Sigmoid colon (tissue), 7 donors: ENCODE data around the gene ACO2. TPM values are rescaled to one million over a fixed set of nuclear protein-coding genes. Genes with fewer than 3 reads are reported as not detected.

Source experiments
- DNase-seq: peaks from one replicate; pipeline ENCODE4 v3.0.0-alpha.2; 2019
- H3K27ac ChIP-seq, 4 donors: fragments of 200-600 bp; sonication (generic); one replicate each; pipeline ENCODE4 v1.5.1; 2016 to 2019; ENCODE audit warnings: mild to moderate bottlenecking in 1 of 4
- H3K27me3 ChIP-seq, 3 donors: fragments of 200-600 bp; sonication (generic); one replicate each; pipeline ENCODE4 v1.5.1; 2019; ENCODE audit warnings: mild to moderate bottlenecking in 1 of 3
- H3K36me3 ChIP-seq, 4 donors: fragments of 200-600 bp; sonication (generic); one replicate each; pipeline ENCODE4 v1.5.1; 2016 to 2019
- H3K4me1 ChIP-seq, 4 donors: fragments of 200-600 bp; sonication (generic); one replicate each; pipeline ENCODE4 v1.5.1; 2017 to 2019
- H3K4me3 ChIP-seq, 4 donors: fragments of 200-600 bp; sonication (generic); one replicate each; pipeline ENCODE4 v1.5.1; 2017 to 2019; ENCODE audit warnings: mild to moderate bottlenecking in 2 of 4, moderate library complexity in 1 of 4
- H3K9me3 ChIP-seq, 4 donors: fragments of 200-600 bp in 3 of 4; sonication (generic) in 3 of 4; one replicate each; pipeline versions ENCODE4 v1.5.1 to v1.6.1; 2013 to 2019
- EP300 ChIP-seq, 4 donors: sonication (generic); formaldehyde crosslinking; IDR thresholded peaks; one replicate each; pipeline ENCODE4 v1.6.1; 2017; ENCODE audit warnings: antibody characterized with exemption in 4 of 4
- POLR2A ChIP-seq, 2 donors: fragments of 450-650 bp; IDR thresholded peaks; one replicate each; pipeline ENCODE4 v1.6.1; 2016; ENCODE audit warnings: antibody characterized with exemption in 2 of 2, mild to moderate bottlenecking in 2 of 2, moderate library complexity in 2 of 2
- POLR2AphosphoS5 ChIP-seq, 4 donors: sonication (generic); formaldehyde crosslinking; IDR thresholded peaks; one replicate each; pipeline ENCODE4 v1.6.1; 2017; ENCODE audit warnings: antibody characterized with exemption in 4 of 4
- WGBS, 2 donors: extraction: QIAGEN DNeasy Blood & Tissue Kit; methylation state at CpG; one replicate each; pipeline ENCODE4 v1.1.7; 2013; 5-methylcytosine and 5-hydroxymethylcytosine counted together
- intact Hi-C: fragments of 100-400 bp; cut with DNase I; formaldehyde crosslinking; loops from one replicate; pipeline ENCODE4 v1.15.1; 2023
- polyA plus RNA-seq, 3 donors: library from polyadenylated mRNA; stranded (reverse); fragments of 200-250 nt; gene quantifications; one replicate each; pipeline ENCODE4 v1.2.3, GENCODE V29; 2013
- total RNA-seq, 4 donors: library from RNA; depleted of rRNA; stranded (reverse); fragments of >200 nt; gene quantifications; one replicate each; pipeline ENCODE4 v1.1.0, GENCODE V29; 2016
- TF ChIP-seq, protein P1 (sequence below), 4 experiments: fragments of 450-650 bp in 3 of 4; fragments of 200-600 bp in 1 of 4; IDR thresholded peaks; one replicate each; pipeline ENCODE4 v1.5.1; 2016 to 2019; ENCODE audit warnings: antibody characterized with exemption in 4 of 4, mild to moderate bottlenecking in 3 of 4, moderate library complexity in 2 of 4
- donor health status: healthy with polysubstance abuse.
- donor health status: Bipolar disorder and iron deficiency.
- donor health status: healthy.

Gene ACO2
- total and polyA plus RNA-seq, 7 donors = 67.3 to 157 (median 90.3) TPM

DNA sequence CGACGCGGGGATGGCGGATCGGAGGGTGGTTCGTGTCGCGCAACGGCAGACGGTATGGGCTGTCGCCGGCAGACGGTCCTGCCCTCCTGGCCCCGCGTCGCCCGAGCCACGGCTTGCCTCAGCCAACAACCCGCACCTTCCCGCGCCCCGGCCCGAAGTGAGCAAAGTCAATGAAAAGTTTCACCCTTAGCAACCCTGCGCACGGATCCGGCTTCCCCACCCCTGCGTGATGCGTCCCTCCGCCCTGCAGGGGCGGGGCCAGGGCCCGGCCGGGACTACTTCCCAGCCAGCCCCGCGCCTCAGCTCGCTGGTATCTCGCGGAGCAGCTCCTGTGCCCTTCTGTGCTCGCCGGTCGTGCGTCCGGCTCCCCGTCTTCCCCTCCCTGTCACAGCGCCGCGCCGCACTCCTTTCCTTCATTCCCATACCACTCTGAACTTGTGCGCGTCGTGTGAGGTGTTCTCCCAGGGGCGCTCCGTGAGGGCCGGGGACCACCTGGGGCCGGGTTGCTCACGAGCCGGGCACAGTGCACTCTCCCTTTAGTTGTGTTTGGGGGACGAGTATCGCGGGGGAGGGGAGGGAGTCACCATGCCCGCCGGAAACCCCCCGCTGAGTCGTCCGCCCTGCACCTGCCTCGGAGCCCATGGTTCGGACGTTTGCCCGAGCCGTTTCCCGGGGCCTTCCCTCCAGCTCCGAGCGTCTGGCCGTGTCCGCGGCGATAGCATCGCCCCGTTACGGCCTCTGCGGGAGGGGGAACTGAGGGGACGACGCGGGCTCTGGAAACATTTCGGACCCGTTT lies 22.1 kb upstream of the ACO2 start, which contains the start of gene TOB2:
Gene TOB2, minus strand, starts transcription at position 163 of the 796 bp plus-strand sequence. CDS start 9,456 bp downstream, outside the sequence.
- DNase-seq = peak; percentile 98
- intact Hi-C loops = loop anchor here (1.0 to 2.0 kb wide), 3 partner anchors 22 to 66 kb away; partner anchors contain the start of genes ACO2 and TEF
- Histone ChIP-seq H3K4me1 (peaks cover 0 to 30% (median 23%) of the 10 kb centered on the region in 4 donors), H3K9me3 (no peaks in the 10 kb centered on the region), H3K27me3 (no peaks in the 10 kb centered on the region), H3K36me3 (peaks cover 0 to 13% (median 3%) of the 10 kb centered on the region in 4 donors), H3K27ac (peak within 1 kb of the TSS; percentile 97 to 99 (median 98)), H3K4me3 (peak within 1 kb of the TSS; percentile 89 to 99 (median 98))
- WGBS, 2 donors = 0% methylated on average over 85 of the region's 85 CpGs
- TF ChIP-seq EP300 (IDR thresholded peaks at IDR 0.05) = peak in 2 of 4 donors; percentile 48 to 88
- TF ChIP-seq, protein P1, sequence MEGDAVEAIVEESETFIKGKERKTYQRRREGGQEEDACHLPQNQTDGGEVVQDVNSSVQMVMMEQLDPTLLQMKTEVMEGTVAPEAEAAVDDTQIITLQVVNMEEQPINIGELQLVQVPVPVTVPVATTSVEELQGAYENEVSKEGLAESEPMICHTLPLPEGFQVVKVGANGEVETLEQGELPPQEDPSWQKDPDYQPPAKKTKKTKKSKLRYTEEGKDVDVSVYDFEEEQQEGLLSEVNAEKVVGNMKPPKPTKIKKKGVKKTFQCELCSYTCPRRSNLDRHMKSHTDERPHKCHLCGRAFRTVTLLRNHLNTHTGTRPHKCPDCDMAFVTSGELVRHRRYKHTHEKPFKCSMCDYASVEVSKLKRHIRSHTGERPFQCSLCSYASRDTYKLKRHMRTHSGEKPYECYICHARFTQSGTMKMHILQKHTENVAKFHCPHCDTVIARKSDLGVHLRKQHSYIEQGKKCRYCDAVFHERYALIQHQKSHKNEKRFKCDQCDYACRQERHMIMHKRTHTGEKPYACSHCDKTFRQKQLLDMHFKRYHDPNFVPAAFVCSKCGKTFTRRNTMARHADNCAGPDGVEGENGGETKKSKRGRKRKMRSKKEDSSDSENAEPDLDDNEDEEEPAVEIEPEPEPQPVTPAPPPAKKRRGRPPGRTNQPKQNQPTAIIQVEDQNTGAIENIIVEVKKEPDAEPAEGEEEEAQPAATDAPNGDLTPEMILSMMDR (IDR thresholded peaks at IDR 0.05) = no peak
- TF ChIP-seq POLR2AphosphoS5 (IDR thresholded peaks at IDR 0.05) = peak; percentile 100
- TF ChIP-seq POLR2A (IDR thresholded peaks at IDR 0.05) = peak; percentile 100

DNA sequence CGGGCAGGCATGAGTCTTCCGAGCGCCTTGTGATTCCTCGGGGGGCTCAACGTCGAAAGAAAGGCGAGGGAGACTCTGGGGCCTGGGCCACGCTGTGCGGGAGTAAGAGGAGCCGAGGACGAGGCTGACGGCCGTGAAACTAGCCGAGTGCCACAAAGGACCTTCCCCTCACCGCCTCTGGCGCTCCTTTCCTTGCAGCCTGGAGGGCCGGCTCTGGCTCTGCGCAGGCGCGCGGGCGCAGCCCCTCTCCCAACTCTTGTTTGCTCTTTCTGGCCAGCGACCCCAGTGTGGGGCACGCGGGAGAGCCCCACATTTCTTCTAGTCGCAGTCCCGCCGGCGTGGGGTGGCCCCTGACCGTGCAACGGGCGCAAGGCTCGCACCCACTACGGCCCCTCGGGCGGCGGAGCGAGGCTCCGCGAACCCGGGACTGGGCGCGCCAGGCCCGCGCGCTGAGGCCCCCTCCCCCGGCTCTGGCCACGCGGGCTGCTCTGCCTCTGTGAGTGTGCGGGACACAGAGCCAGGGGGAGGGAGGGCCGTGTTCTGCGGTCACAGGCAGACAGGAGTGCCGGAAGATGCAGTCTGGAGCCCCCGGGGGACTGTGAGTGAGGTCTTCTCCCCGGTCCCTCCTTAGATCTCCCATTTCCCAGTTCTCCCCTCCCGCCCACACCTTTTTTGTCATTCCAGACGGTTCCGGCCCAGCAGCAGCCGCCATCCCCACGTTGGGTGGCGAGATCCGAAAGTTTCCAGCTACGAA lies 21.3 kb upstream of the ACO2 start:
- peaks cover 0 to 6% (median under 1%) of the 10 kb centered on the region in 4 donors for H3K36me3 ChIP-seq
- peaks cover 0 to 23% (median 18%) of the 10 kb centered on the region in 4 donors for H3K4me1 ChIP-seq
- peak overlapping the region; percentile 97 to 99 (median 98) for H3K27ac ChIP-seq
- H3K9me3 ChIP-seq = no peaks in the 10 kb centered on the region
- no peaks in the 10 kb centered on the region for H3K27me3 ChIP-seq
- DNase-seq = peak; percentile 89
- 0 to 1% methylated on average over 63 of the region's 63 CpGs for whole genome bisulfite sequencing, 2 donors
- TF ChIP-seq POLR2AphosphoS5 (IDR thresholded peaks at IDR 0.05) (peak in 2 of 4 donors; percentile 31 to 72), POLR2A (IDR thresholded peaks at IDR 0.05) (no peak)
- intact Hi-C loops = loop anchor here (1.0 to 2.0 kb wide), 2 partner anchors 45 to 66 kb away; partner anchors contain the start of gene TEF
- peak overlapping the region; percentile 89 to 99 (median 98) for H3K4me3 ChIP-seq

- TF ChIP-seq POLR2AphosphoS5 (IDR thresholded peaks at IDR 0.05) = peak; percentile 97 to 99 (median 97)
- TF ChIP-seq, protein P1 (IDR thresholded peaks at IDR 0.05) = no peak
- TF ChIP-seq POLR2A (IDR thresholded peaks at IDR 0.05) = peak; percentile 87 to 97
- peak; percentile 69 to 92 (median 78) for TF ChIP-seq EP300 (IDR thresholded peaks at IDR 0.05)
- peaks cover 0 to 1% (median 0%) of the 10 kb centered on the region in 4 donors for H3K36me3 ChIP-seq
- H3K4me1 ChIP-seq = peaks cover 0 to 16% (median 12%) of the 10 kb centered on the region in 4 donors
- H3K27me3 ChIP-seq = no peaks in the 10 kb centered on the region
- peak overlapping the region; percentile 89 to 99 (median 98) for H3K4me3 ChIP-seq
- intact Hi-C loops = no loop called here
- peak; percentile 99 for DNase-seq
- 0 to 1% methylated on average over 28 of the region's 28 CpGs for WGBS, 2 donors
- peak overlapping the region; percentile 97 to 99 (median 98) for H3K27ac ChIP-seq
- H3K9me3 ChIP-seq = no peaks in the 10 kb centered on the region
Observed at GRCh38 chr22:41448189-41448808, 20.6 kb upstream of the ACO2 start.

DNA sequence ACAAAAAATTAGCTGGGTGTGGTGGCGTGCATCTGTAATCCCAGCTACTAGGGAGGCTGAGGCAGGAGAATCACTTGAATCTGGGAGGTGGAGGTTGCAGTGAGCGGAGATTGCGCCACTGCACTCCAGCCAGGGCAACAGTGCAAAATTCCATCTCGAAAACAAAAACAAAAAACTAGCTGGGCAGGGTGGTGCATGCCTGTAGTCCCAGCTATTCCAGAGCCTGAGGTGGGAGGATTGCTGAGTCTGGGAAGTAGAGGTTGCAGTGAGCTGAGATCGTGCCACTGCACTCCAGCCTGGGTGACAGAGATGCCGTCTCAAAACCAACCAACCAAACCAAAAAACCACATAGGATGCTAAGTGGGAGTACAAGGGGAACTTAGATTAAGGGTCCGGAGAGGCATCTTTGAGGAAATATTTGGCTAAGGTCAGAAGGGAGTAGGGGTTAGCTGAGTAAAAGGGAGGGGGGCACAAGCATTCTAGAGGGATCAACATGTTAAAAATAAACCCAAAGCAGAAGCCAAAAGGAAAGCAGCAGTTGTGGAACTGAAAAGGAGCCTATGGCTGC lies 10.7 kb upstream of the ACO2 start:
- no peak overlapping the region for H3K27ac ChIP-seq
- no peak for DNase-seq

More for the DNA sequence above, 10.7 kb upstream of the ACO2 start:
- H3K4me3 ChIP-seq = no peak overlapping the region
- TF ChIP-seq POLR2AphosphoS5 (IDR thresholded peaks at IDR 0.05) (no peak), EP300 (IDR thresholded peaks at IDR 0.05) (no peak), POLR2A (IDR thresholded peaks at IDR 0.05) (no peak)
- TF ChIP-seq, protein P1 (IDR thresholded peaks at IDR 0.05) = no peak
- H3K36me3 ChIP-seq = peaks cover 12 to 55% (median 27%) of the 10 kb centered on the region in 4 donors
- peaks cover 0 to 4% (median 0%) of the 10 kb centered on the region in 4 donors for H3K4me1 ChIP-seq
- intact Hi-C loops = no loop called here
- no peaks in the 10 kb centered on the region for H3K27me3 ChIP-seq
- 76 to 90% methylated on average over 7 of the region's 7 CpGs for WGBS, 2 donors
- H3K9me3 ChIP-seq = no peaks in the 10 kb centered on the region
